H1 (cell line): ENCODE results near the gene SEC61B. TPM values are rescaled to one million over a fixed set of nuclear protein-coding genes. Genes with fewer than 3 reads are reported as not detected.

Experiments used
- CTCF ChIA-PET: fragments of 300-600 bp; sonication (Branson Sonifier 250); formaldehyde crosslinking; loops from one replicate; lab custom pipeline; 2021; ENCODE audit not compliant: partially characterized antibody; lab: Charles Lee
- POLR2A ChIA-PET: fragments of 300-600 bp; sonication (Branson Sonifier 250); formaldehyde crosslinking; loops from one replicate; lab custom pipeline; 2021; ENCODE audit warnings: inconsistent platforms; ENCODE audit not compliant: partially characterized antibody; lab: Charles Lee
- DNase-seq, 2 experiments: peaks; one replicate each; pipeline versions ENCODE4 v3.0.0 to v3.0.0-alpha.2; 2010 to 2022; ENCODE audit warnings: low spot score in 2 of 2, low read depth in 1 of 2, mixed read lengths in 1 of 2
- FAIRE-seq: peaks from 2 replicates; lab custom pipeline; 2011; peaks lifted over from hg19 to GRCh38; lab: Jason Lieb, UNC
- H2AFZ ChIP-seq: 2 replicates; pipeline ENCODE4 v1.8.1; 2012; ENCODE audit warnings: low read length, inconsistent platforms
- H2AK5ac ChIP-seq: 2 replicates; pipeline ENCODE4 v1.6.1; 2013; ENCODE audit warnings: low read depth, low read length
- H2BK120ac ChIP-seq: replicated peaks from 2 replicates; pipeline ENCODE3; 2013; ENCODE audit warnings: low read depth, low read length, inconsistent platforms
- H2BK12ac ChIP-seq: 2 replicates; pipeline ENCODE4 v1.6.1; 2013; ENCODE audit warnings: low read depth, low read length
- H2BK15ac ChIP-seq: 2 replicates; pipeline ENCODE4 v1.6.1; 2013; ENCODE audit warnings: low read length
- H2BK20ac ChIP-seq: 2 replicates; pipeline ENCODE4 v1.6.1; 2013; ENCODE audit warnings: low read length
- H2BK5ac ChIP-seq: 2 replicates; pipeline ENCODE4 v1.6.1; 2013; ENCODE audit warnings: low read depth, low read length
- H3K14ac ChIP-seq: 2 replicates; pipeline ENCODE4 v1.6.1; 2013; ENCODE audit warnings: inconsistent platforms; ENCODE audit not compliant: insufficient read length
- H3K18ac ChIP-seq: 2 replicates; pipeline ENCODE4 v1.6.1; 2013; ENCODE audit warnings: low read length; ENCODE audit errors: extremely low read depth
- H3K23ac ChIP-seq: 2 replicates; pipeline ENCODE4 v1.6.1; 2013; ENCODE audit warnings: inconsistent platforms; ENCODE audit not compliant: insufficient read length
- H3K23me2 ChIP-seq: 2 replicates; pipeline ENCODE4 v1.6.1; 2013; ENCODE audit warnings: low read depth, low read length
- H3K27ac ChIP-seq: 2 replicates; pipeline ENCODE4 v1.6.1; 2011; ENCODE audit warnings: low read depth, low read length, inconsistent platforms
- H3K27me3 ChIP-seq, 4 experiments: replicated peaks in 1 of 4; 1 replicate in 1 of 4; 2 replicates in 3 of 4; pipeline versions ENCODE4 v1.6.1 to v1.8.1; 2011 to 2013; ENCODE audit warnings: low read length in 3 of 4, mild to moderate bottlenecking in 3 of 4, inconsistent platforms in 2 of 4, mixed read lengths in 2 of 4, moderate library complexity in 1 of 4; ENCODE audit not compliant: control insufficient read depth in 3 of 4, insufficient read depth in 3 of 4; ENCODE audit errors: extremely low read depth in 1 of 4
- H3K36me3 ChIP-seq, 4 experiments: 2 replicates each; pipeline versions ENCODE4 v1.6.1 to v1.8.1; 2011 to 2013; ENCODE audit warnings: mild to moderate bottlenecking in 4 of 4, low read length in 3 of 4, moderate library complexity in 2 of 4, control low read depth in 1 of 4, inconsistent platforms in 1 of 4; ENCODE audit not compliant: insufficient read depth in 4 of 4, control insufficient read depth in 2 of 4
- H3K4ac ChIP-seq: replicated peaks from 2 replicates; pipeline ENCODE3; 2013; ENCODE audit warnings: low read length, low read depth, mixed read lengths, inconsistent platforms; ENCODE audit not compliant: insufficient read length
- H3K4me1 ChIP-seq, 4 experiments: replicated peaks in 1 of 4; 1 replicate in 1 of 4; 2 replicates in 3 of 4; pipeline versions ENCODE4 v1.6.1 to v1.8.1; 2011 to 2013; ENCODE audit warnings: low read length in 3 of 4, inconsistent platforms in 2 of 4, mixed read lengths in 1 of 4; ENCODE audit not compliant: insufficient read depth in 4 of 4, control insufficient read depth in 3 of 4
- H3K4me2 ChIP-seq, 2 experiments: 2 replicates each; pipeline versions ENCODE4 v1.6.1 to v1.8.1; 2011 to 2013; ENCODE audit warnings: low read depth in 2 of 2, low read length in 2 of 2, control low read depth in 1 of 2, inconsistent platforms in 1 of 2, mild to moderate bottlenecking in 1 of 2; ENCODE audit not compliant: insufficient read depth in 1 of 2
- H3K4me3 ChIP-seq, 4 experiments: fragments of 200-600, 300-600 bp in 1 of 4; sonication (generic), shearing (Covaris generic), sonication (Bioruptor Twin) in 1 of 4; 2 replicates each; pipeline versions ENCODE4 v1.5.1 to v1.8.1; 2011 to 2016; ENCODE audit warnings: low read length in 4 of 4, low read depth in 3 of 4, control low read depth in 2 of 4, inconsistent platforms in 2 of 4, mild to moderate bottlenecking in 2 of 4, mixed read lengths in 1 of 4, moderate library complexity in 1 of 4; ENCODE audit not compliant: insufficient read depth in 2 of 4; ENCODE audit errors: extremely low read depth in 1 of 4
- H3K56ac ChIP-seq: replicated peaks from 2 replicates; pipeline ENCODE3; 2013; ENCODE audit warnings: low read depth, mild to moderate bottlenecking, mixed read lengths, low read length, inconsistent platforms; ENCODE audit not compliant: insufficient read length
- H3K79me1 ChIP-seq: 2 replicates; pipeline ENCODE4 v1.6.1; 2013; ENCODE audit warnings: low read depth, low read length, control low read depth
- H3K79me2 ChIP-seq, 2 experiments: 2 replicates each; pipeline versions ENCODE4 v1.6.1 to v1.8.1; 2012 to 2013; ENCODE audit warnings: low read length in 2 of 2, mild to moderate bottlenecking in 2 of 2, inconsistent platforms in 1 of 2; ENCODE audit not compliant: insufficient read depth in 2 of 2, control insufficient read depth in 1 of 2
- H3K9ac ChIP-seq, 4 experiments: replicated peaks in 1 of 4; 1 replicate in 1 of 4; 2 replicates in 3 of 4; pipeline versions ENCODE4 v1.6.1 to v1.8.1; 2011 to 2013; ENCODE audit warnings: low read depth in 3 of 4, low read length in 3 of 4, control low read depth in 2 of 4, mild to moderate bottlenecking in 2 of 4, moderate library complexity in 2 of 4, inconsistent platforms in 1 of 4; ENCODE audit errors: extremely low read depth in 1 of 4
- H3K9me3 ChIP-seq, 2 experiments: 2 replicates each; pipeline versions ENCODE4 v1.6.1 to v1.8.1; 2012 to 2013; ENCODE audit warnings: mild to moderate bottlenecking in 2 of 2, moderate library complexity in 2 of 2, control low read depth in 1 of 2, inconsistent platforms in 1 of 2, low read depth in 1 of 2, low read length in 1 of 2, mixed read lengths in 1 of 2; ENCODE audit not compliant: insufficient read depth in 2 of 2
- H4K20me1 ChIP-seq, 2 experiments: replicated peaks in 1 of 2; 2 replicates each; pipeline versions ENCODE3 to v1.8.1; 2011 to 2013; ENCODE audit warnings: inconsistent platforms in 2 of 2, low read length in 2 of 2, mild to moderate bottlenecking in 1 of 2; ENCODE audit not compliant: insufficient read depth in 2 of 2, control insufficient read depth in 1 of 2
- H4K5ac ChIP-seq: 2 replicates; pipeline ENCODE4 v1.6.1; 2013; ENCODE audit warnings: low read length, low read depth, mixed read lengths, inconsistent platforms; ENCODE audit not compliant: insufficient read length
- H4K8ac ChIP-seq: 2 replicates; pipeline ENCODE4 v1.8.0; 2013; ENCODE audit warnings: mild to moderate bottlenecking, moderate library complexity, low read length, inconsistent platforms; ENCODE audit not compliant: insufficient read depth; ENCODE audit errors: extremely low read depth
- H4K91ac ChIP-seq: replicated peaks from 2 replicates; pipeline ENCODE3; 2013; ENCODE audit warnings: low read length, mixed read lengths, inconsistent platforms; ENCODE audit not compliant: insufficient read length
- BACH1 ChIP-seq: IDR thresholded peaks from 2 replicates; pipeline ENCODE4 v1.6.1; 2012; ENCODE audit warnings: low read length, improper control_type of control experiment
- CBX8 ChIP-seq: fragments of 300-800, 300-1000 bp; sonication (generic); IDR thresholded peaks from 2 replicates; pipeline ENCODE4 v1.7.1; 2016; ENCODE audit warnings: low read depth, low read length, borderline replicate concordance
- CREB1 ChIP-seq: IDR thresholded peaks from 2 replicates; pipeline ENCODE4 v1.6.1; 2012; ENCODE audit warnings: inconsistent platforms
- HDAC2 ChIP-seq, 2 experiments: fragments of 300-600 bp in 1 of 2; sonication (generic) in 1 of 2; IDR thresholded peaks; 2 replicates each; pipeline ENCODE4 v1.6.1; 2011 to 2012; ENCODE audit warnings: low read depth in 2 of 2, low read length in 2 of 2, mild to moderate bottlenecking in 2 of 2, moderate library complexity in 2 of 2, borderline replicate concordance in 1 of 2, inconsistent platforms in 1 of 2
- RBBP5 ChIP-seq: IDR thresholded peaks from 2 replicates; pipeline ENCODE4 v1.7.1; 2012; ENCODE audit warnings: low read depth, mild to moderate bottlenecking, inconsistent platforms, low read length, moderate library complexity, borderline replicate concordance
- YY1 ChIP-seq: IDR thresholded peaks from 2 replicates; pipeline ENCODE4 v1.6.1; 2011; ENCODE audit warnings: low read depth, mild to moderate bottlenecking, low read length
- WGBS, 2 experiments: shearing (Covaris generic) in 1 of 2; methylation state at CpG; one replicate each; pipeline versions ENCODE4 v1.1.6 to v1.1.7; 2013 to 2015; ENCODE audit warnings: low lambda C conversion rate in 2 of 2, mixed read lengths in 2 of 2, inconsistent platforms in 1 of 2, low coverage in 1 of 2, missing lambda C conversion rate in 1 of 2; ENCODE audit not compliant: insufficient replicate concordance in 2 of 2, insufficient coverage in 1 of 2, insufficient read length in 1 of 2; ENCODE audit errors: extremely low coverage in 1 of 2, missing lambda C conversion rate in 1 of 2; 5-methylcytosine and 5-hydroxymethylcytosine counted together
- polyA plus RNA-seq, 7 experiments: library from polyadenylated mRNA; depleted of rRNA in 3 of 7; stranded (reverse) in 5 of 7; unstranded in 2 of 7; fragments of >200 nt in 5 of 7; fragments of 200-250 nt in 2 of 7; gene quantifications; 1 replicate in 5 of 7; 2 replicates in 1 of 7; 4 replicates in 1 of 7; pipeline versions ENCODE4 v1.2.1 to v1.2.3, GENCODE V29; 2011 to 2013; ENCODE audit warnings: missing spikeins in 2 of 7, mixed read lengths in 2 of 7
- total RNA-seq: library from RNA; stranded (reverse); fragmentation: NEBNext Ultra II Directional; extraction: Animal tissue kit (Norgen Biotek cat#: 25700); gene quantifications from 2 replicates; pipeline ENCODE4 v1.2.1, GENCODE V29; 2021
- TF ChIP-seq, protein P1 (sequence below): IDR thresholded peaks from 2 replicates; pipeline ENCODE4 v1.6.1; 2012; ENCODE audit warnings: inconsistent platforms

SEC61B gene
- total and polyA plus RNA-seq, 2 of the 8 experiments (the other 6 are each of a cell fraction or from before 2014, with no cell fraction given): 155 to 379 TPM

- Histone ChIP-seq H2BK15ac (no peak overlapping the region), H3K4me2 (no peak overlapping the region)
- TF ChIP-seq RBBP5 (no peak), BACH1 (no peak), CBX8 (no peak), HDAC2 (IDR thresholded peaks at IDR 0.05; ENCODE audit: borderline replicate concordance in 1 of 2, low read depth in 2 of 2, low read length in 2 of 2) (no peak), CREB1 (no peak), YY1 (no peak)
- TF ChIP-seq, protein P1, sequence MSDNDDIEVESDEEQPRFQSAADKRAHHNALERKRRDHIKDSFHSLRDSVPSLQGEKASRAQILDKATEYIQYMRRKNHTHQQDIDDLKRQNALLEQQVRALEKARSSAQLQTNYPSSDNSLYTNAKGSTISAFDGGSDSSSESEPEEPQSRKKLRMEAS: no peak
- TF ChIP-seq, all 59 proteins: peak for 0
- Histone ChIP-seq H3K56ac (no peak overlapping the region), H3K27me3 (no peaks in the 10 kb centered on the region), H3K79me1 (no peaks in the 10 kb centered on the region), H3K23me2 (no peaks in the 10 kb centered on the region), H3K4ac (no peak overlapping the region), H3K9ac (no peak overlapping the region), H3K4me1 (peaks cover 0 to 5% (median 2%) of the 10 kb centered on the region in 4 experiments; a peak in 2 of 7 replicates), H4K5ac (no peak overlapping the region), H3K79me2 (no peaks in the 10 kb centered on the region), H3K18ac (no peak overlapping the region), H4K91ac (no peak overlapping the region), H2AK5ac (no peak overlapping the region), H3K14ac (no peak overlapping the region), H2BK12ac (no peak overlapping the region), H2BK20ac (no peak overlapping the region), H3K27ac (no peak overlapping the region), H2BK5ac (no peak overlapping the region), H2BK120ac (no peak overlapping the region), H4K8ac (no peak overlapping the region), H2AFZ (no peak overlapping the region), H3K9me3 (no peaks in the 10 kb centered on the region), H4K20me1 (no peaks in the 10 kb centered on the region), H3K36me3 (no peaks in the 10 kb centered on the region), H3K23ac (no peak overlapping the region), H3K4me3 (no peak overlapping the region)
- CTCF ChIA-PET: interaction anchor here (0.9 to 2.6 kb wide), 9 partner anchors 8 to 62 kb away, joined by 3 to 11 read pairs (median 3); no protein-coding TSS in a partner anchor
- DNase-seq (no peak), FAIRE-seq (no peak)
- 90% methylated on average over 8 of the region's 8 CpGs; no CpG with 5 or more reads in 1 of the 2 experiments for WGBS, 2 experiments
- POLR2A ChIA-PET: interaction anchor here (1.4 kb wide), 1 partner anchor 20 kb away, joined by 3 read pairs; no protein-coding TSS in a partner anchor
Measured at GRCh38 chr9:99177576-99178366, 44.3 kb upstream of the SEC61B start.
